OCI-LY1 (cell line): ENCODE data around the gene IRF2.
A peak's percentile ranks its signal among the peaks of the same experiment; 100 is the strongest.

Experiments used
- H2AFZ ChIP-seq: fragments of 200-600 bp; sonication (generic), shearing (Covaris generic); 2 replicates; pipeline ENCODE4 v1.6.0; 2014; ENCODE audit warnings: antibody characterized with exemption, mild to moderate bottlenecking, low read length
- H3F3A ChIP-seq: fragments of 200-600 bp; sonication (generic), shearing (Covaris generic); 2 replicates; pipeline ENCODE4 v1.6.0; 2014; ENCODE audit warnings: mild to moderate bottlenecking, antibody characterized with exemption, low read length, moderate library complexity; ENCODE audit not compliant: insufficient read depth
- H3K27ac ChIP-seq: fragments of 200-600 bp; sonication (generic); 2 replicates; pipeline ENCODE4 v1.5.1; 2014; ENCODE audit warnings: low read length, mixed run types, mild to moderate bottlenecking, low read depth; ENCODE audit not compliant: poor library complexity, severe bottlenecking
- H3K27me3 ChIP-seq: fragments of 200-600 bp; sonication (generic); 2 replicates; pipeline ENCODE4 v1.6.0; 2014; ENCODE audit warnings: antibody characterized with exemption, mild to moderate bottlenecking, low read length, moderate library complexity; ENCODE audit not compliant: insufficient read depth
- H3K36me3 ChIP-seq: fragments of 200-600 bp; sonication (generic); 2 replicates; pipeline ENCODE4 v1.6.1; 2014; ENCODE audit warnings: mild to moderate bottlenecking, antibody characterized with exemption, low read length, moderate library complexity, mixed read lengths; ENCODE audit not compliant: insufficient read depth
- H3K4me1 ChIP-seq: fragments of 200-600 bp; sonication (generic); 2 replicates; pipeline ENCODE4 v1.5.1; 2014; ENCODE audit warnings: mild to moderate bottlenecking, low read length, moderate library complexity; ENCODE audit not compliant: insufficient read depth, severe bottlenecking
- H3K4me2 ChIP-seq: fragments of 200-600 bp; sonication (generic), shearing (Covaris generic); 2 replicates; pipeline ENCODE4 v1.6.1; 2014; ENCODE audit warnings: low read length
- H3K4me3 ChIP-seq: fragments of 200-600 bp; sonication (generic); 2 replicates; pipeline ENCODE4 v1.5.1; 2014; ENCODE audit warnings: low read length, low read depth, mild to moderate bottlenecking, mixed read lengths; ENCODE audit not compliant: poor library complexity, severe bottlenecking
- H3K79me2 ChIP-seq: fragments of 200-600 bp; shearing (Covaris generic); 2 replicates; pipeline ENCODE4 v1.6.1; 2016; ENCODE audit warnings: mixed run types, low read length, mixed read lengths; ENCODE audit not compliant: insufficient read depth
- H3K9ac ChIP-seq: fragments of 200-600 bp; sonication (generic), shearing (Covaris generic); 2 replicates; pipeline ENCODE4 v1.6.1; 2014; ENCODE audit warnings: mild to moderate bottlenecking, low read length, mixed read lengths
- H3K9me2 ChIP-seq: fragments of 200-600 bp; sonication (generic), shearing (Covaris generic); 2 replicates; pipeline ENCODE4 v1.6.1; 2014; ENCODE audit warnings: low read depth, mild to moderate bottlenecking, low read length, mixed read lengths
- H3K9me3 ChIP-seq: fragments of 200-600 bp; shearing (Covaris generic); 2 replicates; pipeline ENCODE4 v1.6.1; 2014; ENCODE audit warnings: low read length, mixed read lengths
- H4K20me1 ChIP-seq: fragments of 200-600 bp; sonication (generic), shearing (Covaris generic); 2 replicates; pipeline ENCODE4 v1.6.0; 2016; ENCODE audit warnings: mild to moderate bottlenecking, low read length; ENCODE audit not compliant: insufficient read depth
- CTCF ChIP-seq: fragments of 200-600 bp; sonication (generic), shearing (Covaris generic); IDR thresholded peaks from 2 replicates; pipeline ENCODE4 v1.5.1; 2017; ENCODE audit warnings: mild to moderate bottlenecking, antibody characterized with exemption, low read length, moderate library complexity, mixed read lengths
- EZH2 ChIP-seq: fragments of 200-600 bp; sonication (generic), shearing (Covaris generic); IDR thresholded peaks from 2 replicates; pipeline ENCODE4 v1.8.0; 2017; ENCODE audit warnings: borderline replicate concordance, mixed run types, mild to moderate bottlenecking, antibody characterized with exemption, low read length, moderate library complexity, mixed read lengths

Gene IRF2

GRCh38 chr4:184388106-184388505 lies 86.2 kb downstream of the IRF2 start:
- peaks cover 64% of the 10 kb centered on the region for H3K4me1 ChIP-seq
- TF ChIP-seq EZH2, result no peak
- peak overlapping the region; percentile 33; the same call in 1 of the 2 replicates for H3K4me2 ChIP-seq
- H3K9me2 ChIP-seq, result no peaks in the 10 kb centered on the region
- H3K27me3 ChIP-seq, result no peaks in the 10 kb centered on the region
- no peak overlapping the region for H3K4me3 ChIP-seq
- H3F3A ChIP-seq, result peaks cover 8% of the 10 kb centered on the region; the same call in 1 of the 2 replicates
- H3K9ac ChIP-seq, result no peak overlapping the region; the same call in 1 of the 2 replicates
- peak overlapping the region; percentile 89 for H3K27ac ChIP-seq
- no peaks in the 10 kb centered on the region for H4K20me1 ChIP-seq
- H3K36me3 ChIP-seq, result peaks cover 44% of the 10 kb centered on the region
- no peaks in the 10 kb centered on the region for H3K9me3 ChIP-seq
- no peaks in the 10 kb centered on the region for H3K79me2 ChIP-seq
- H2AFZ ChIP-seq, result no peak overlapping the region

DNA sequence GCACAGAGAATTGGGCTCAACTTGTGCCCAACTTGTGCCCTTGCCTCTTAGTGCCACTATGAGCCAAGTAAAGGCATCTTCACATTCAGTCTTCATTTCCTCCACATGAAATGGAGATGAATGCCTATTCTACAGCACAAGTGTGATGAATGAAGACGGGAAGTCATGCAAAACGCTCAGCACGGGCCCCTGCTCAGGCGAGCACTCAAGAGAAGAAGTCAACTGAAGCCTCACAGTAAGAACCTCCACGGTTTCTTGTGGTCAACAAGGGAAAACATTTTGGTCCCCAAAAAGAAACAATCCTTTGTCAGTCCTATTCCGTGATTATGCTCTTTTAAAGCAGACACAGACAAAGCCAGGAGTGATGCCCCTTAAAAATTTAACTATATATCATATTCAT lies 87.0 kb downstream of the IRF2 start:
- Histone ChIP-seq H3K9me2 (no peaks in the 10 kb centered on the region), H3K79me2 (no peaks in the 10 kb centered on the region), H3K9me3 (no peaks in the 10 kb centered on the region), H3F3A (peaks cover 8% of the 10 kb centered on the region; the same call in 1 of the 2 replicates), H3K27ac (peak overlapping the region; percentile 89), H3K4me2 (peak overlapping the region; percentile 46), H3K27me3 (no peaks in the 10 kb centered on the region), H3K36me3 (peaks cover 36% of the 10 kb centered on the region), H3K4me1 (peaks cover 64% of the 10 kb centered on the region), H4K20me1 (no peaks in the 10 kb centered on the region), H2AFZ (no peak overlapping the region), H3K9ac (peak overlapping the region; percentile 48), H3K4me3 (peak overlapping the region; percentile 4)
- TF ChIP-seq EZH2 (no peak), CTCF (no peak)

- Histone ChIP-seq H3F3A (peaks cover 8% of the 10 kb centered on the region; the same call in 1 of the 2 replicates), H2AFZ (no peak overlapping the region), H3K9me2 (no peaks in the 10 kb centered on the region), H3K27ac (peak overlapping the region; percentile 89), H3K9me3 (no peaks in the 10 kb centered on the region), H3K27me3 (no peaks in the 10 kb centered on the region), H3K4me3 (peak overlapping the region; percentile 4), H3K36me3 (peaks cover 26% of the 10 kb centered on the region), H3K4me2 (peak overlapping the region; percentile 46), H3K79me2 (no peaks in the 10 kb centered on the region), H3K4me1 (peaks cover 67% of the 10 kb centered on the region), H3K9ac (peak overlapping the region; percentile 48), H4K20me1 (no peaks in the 10 kb centered on the region)
- TF ChIP-seq CTCF, result no peak
These were observed 88.0 kb downstream of the IRF2 start for GRCh38 chr4:184386271-184386781.

DNA sequence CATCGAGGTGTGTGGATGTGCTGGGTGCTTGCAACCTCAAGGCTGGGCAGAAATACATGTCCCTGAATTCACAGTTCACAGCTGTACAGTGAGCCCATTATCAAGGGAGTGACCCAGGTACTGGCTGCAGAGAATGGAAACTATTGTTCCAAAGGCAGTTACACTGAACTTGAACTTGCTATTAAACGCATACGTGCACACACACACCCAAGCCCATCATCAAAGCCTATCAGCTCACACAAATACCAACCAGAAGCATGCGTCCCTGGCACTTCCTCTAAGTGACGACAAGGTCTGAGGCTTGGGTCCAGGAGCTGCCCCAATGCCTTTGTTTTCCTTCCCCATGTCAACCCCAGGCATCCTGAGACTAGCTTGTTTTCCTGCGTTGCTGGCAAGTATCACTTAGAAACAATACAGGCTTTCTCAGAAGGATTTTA lies 88.6 kb downstream of the IRF2 start:
- peaks cover 3% of the 10 kb centered on the region; the same call in 1 of the 2 replicates for H3K9me3 ChIP-seq
- TF ChIP-seq CTCF (no peak), EZH2 (no peak)
- H3K4me2 ChIP-seq, result peak overlapping the region; percentile 46
- H3K27ac ChIP-seq, result peak overlapping the region; percentile 89
- H3K9ac ChIP-seq, result peak overlapping the region; percentile 48
- H3K4me1 ChIP-seq, result peaks cover 67% of the 10 kb centered on the region
- no peaks in the 10 kb centered on the region for H3K27me3 ChIP-seq
- no peaks in the 10 kb centered on the region for H3K9me2 ChIP-seq
- peaks cover 23% of the 10 kb centered on the region for H3K36me3 ChIP-seq
- H4K20me1 ChIP-seq, result no peaks in the 10 kb centered on the region
- H3K79me2 ChIP-seq, result no peaks in the 10 kb centered on the region
- H3K4me3 ChIP-seq, result peak overlapping the region; percentile 1
- no peak overlapping the region for H2AFZ ChIP-seq
- H3F3A ChIP-seq, result peaks cover 8% of the 10 kb centered on the region; the same call in 1 of the 2 replicates
